Activated CD4-positive, alpha-beta T cell treated with anti-CD3 and anti-CD28 coated beads, Interleukin-2, amount 10 ng/mL, durations not matched to agents 24 days and 14 days (primary cell): ENCODE results near the gene CORO1C. TPM values are rescaled to one million over a fixed set of nuclear protein-coding genes. Genes with fewer than 3 reads are reported as not detected.
"Not testable (repeated sequence)": the region's sequence is repeated elsewhere in the genome, so short reads cannot be mapped to it uniquely, and the experiment has no call there.

Experiments
- DNase-seq: peaks from one replicate; pipeline ENCODE4 v3.0.0; 2022
- H3K27ac Mint-ChIP-seq: one replicate; pipeline ENCODE4 v1.8.0; 2022; ENCODE audit warnings: mild to moderate bottlenecking, mixed read lengths
- H3K27me3 Mint-ChIP-seq: one replicate; pipeline ENCODE4 v1.8.0; 2022; ENCODE audit warnings: mixed read lengths
- H3K36me3 Mint-ChIP-seq: one replicate; pipeline ENCODE4 v1.8.0; 2022; ENCODE audit warnings: low read depth, mild to moderate bottlenecking, mixed read lengths
- H3K4me1 Mint-ChIP-seq: one replicate; pipeline ENCODE4 v1.8.0; 2021; ENCODE audit warnings: mixed read lengths
- H3K4me3 Mint-ChIP-seq: one replicate; pipeline ENCODE4 v1.8.0; 2022; ENCODE audit warnings: mild to moderate bottlenecking, moderate library complexity, mixed read lengths
- H3K9me3 Mint-ChIP-seq: one replicate; pipeline ENCODE4 v1.8.0; 2021; ENCODE audit warnings: mixed read lengths
- intact Hi-C: fragments of 100-400 bp; cut with micrococcal nuclease; formaldehyde crosslinking; loops from one replicate; pipeline ENCODE4 v1.15.1; 2023
- total RNA-seq: library from RNA; stranded (reverse); gene quantifications from 2 replicates; pipeline ENCODE4 v1.2.3, GENCODE V29; 2022

The CORO1C gene
- total RNA-seq = 64.6 and 70.1 TPM in 2 replicates

DNA sequence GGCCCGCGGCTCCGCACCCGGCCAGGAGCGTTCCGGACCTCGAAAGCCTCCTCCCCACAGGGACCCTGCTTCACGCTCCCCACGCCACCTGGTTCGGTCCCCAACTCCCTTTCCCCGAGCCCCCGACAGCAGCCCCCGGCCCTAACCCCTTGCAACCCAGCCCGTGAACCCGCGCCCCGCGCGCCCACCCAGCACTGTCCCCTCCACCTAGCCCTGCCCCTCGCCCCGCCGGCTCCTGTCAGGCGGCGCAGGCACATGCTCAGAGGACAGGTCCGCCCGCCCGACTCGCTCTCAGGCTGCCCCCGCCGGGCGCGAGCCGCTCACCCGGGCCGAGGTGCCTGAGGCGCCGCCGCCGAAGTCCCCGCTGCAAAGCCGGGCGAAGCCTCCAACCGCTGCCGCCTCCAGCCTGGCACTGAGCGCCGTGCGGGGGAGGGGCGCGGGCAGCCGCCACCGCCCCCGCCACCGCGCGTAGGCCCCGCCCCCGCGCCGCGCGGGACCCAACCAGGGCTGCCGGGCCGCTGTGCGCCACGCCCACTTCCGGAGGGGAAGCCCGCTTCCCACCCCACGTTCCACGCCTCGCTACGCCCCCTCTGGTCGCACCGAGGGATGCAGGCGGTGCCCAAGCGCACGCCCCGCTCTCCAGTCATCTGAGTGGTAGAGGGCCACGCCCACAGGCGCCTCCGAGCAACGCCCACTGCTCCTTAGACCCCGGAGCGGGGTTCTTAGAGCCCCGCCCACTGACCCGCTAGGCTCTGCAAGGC lies at the start of gene CORO1C:
Gene CORO1C (minus strand): TSS at position 414 of the 761 bp plus-strand sequence. CDS start 30,200 bp downstream, outside the sequence.
- no peaks in the 10 kb centered on the region for H3K36me3 Mint-ChIP-seq
- peak within 1 kb of the TSS; percentile 95 for H3K27ac Mint-ChIP-seq
- peaks cover 6% of the 10 kb centered on the region for H3K27me3 Mint-ChIP-seq
- H3K4me1 Mint-ChIP-seq = peaks cover 41% of the 10 kb centered on the region
- H3K4me3 Mint-ChIP-seq = peak within 1 kb of the TSS; percentile 94
- DNase-seq = peak; percentile 99
- intact Hi-C loops = loop anchor here (1.0 to 5.0 kb wide), 6 partner anchors 35 to 366 kb away; partner anchors contain the start of genes ISCU and UNG
- no peaks in the 10 kb centered on the region for H3K9me3 Mint-ChIP-seq

DNA sequence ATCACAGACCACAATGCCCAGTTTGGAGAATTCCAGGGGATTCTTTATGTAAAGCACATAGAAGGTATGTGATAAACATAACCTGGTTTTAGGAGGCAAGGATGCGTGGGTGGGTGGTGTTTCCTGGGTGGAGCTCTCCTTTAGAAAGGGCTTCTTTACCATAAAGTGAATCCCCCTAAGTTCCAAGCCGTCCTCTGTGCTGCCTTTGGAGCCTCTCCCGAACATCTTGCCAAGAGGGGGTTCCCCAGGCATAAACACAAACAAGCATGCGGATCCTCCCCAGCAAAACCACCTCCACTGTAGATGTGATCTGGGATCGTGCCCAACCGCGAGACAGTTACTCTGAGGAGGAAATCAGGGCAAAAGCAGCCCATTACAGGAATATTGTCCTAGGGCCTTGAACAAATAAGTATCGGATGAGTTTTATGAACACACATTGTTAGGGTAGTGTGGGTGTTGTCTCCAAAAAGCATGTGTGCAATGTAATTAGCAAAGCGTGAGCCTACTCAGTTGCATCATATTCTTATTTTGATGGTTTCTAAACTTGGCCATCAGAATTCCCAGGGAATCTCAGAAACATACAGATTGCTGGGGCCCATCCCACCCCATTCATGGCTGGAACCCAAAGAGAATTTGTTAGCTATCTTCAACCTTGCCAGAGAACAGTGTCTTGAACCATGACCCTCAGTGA lies 48.8 kb upstream of the CORO1C start:
- H3K4me3 Mint-ChIP-seq = no peak overlapping the region
- DNase-seq = no peak
- H3K36me3 Mint-ChIP-seq = no peaks in the 10 kb centered on the region
- H3K27ac Mint-ChIP-seq = no peak overlapping the region
- H3K9me3 Mint-ChIP-seq = no peaks in the 10 kb centered on the region
- H3K4me1 Mint-ChIP-seq = no peaks in the 10 kb centered on the region
- H3K27me3 Mint-ChIP-seq = peaks cover 2% of the 10 kb centered on the region
- intact Hi-C loops = no loop called here

GRCh38 chr12:108778053-108778452 lies 46.7 kb upstream of the CORO1C start:
- intact Hi-C loops = no loop called here
- DNase-seq = no peak
- no peaks in the 10 kb centered on the region for H3K36me3 Mint-ChIP-seq
- no peak overlapping the region for H3K27ac Mint-ChIP-seq
- no peaks in the 10 kb centered on the region for H3K4me1 Mint-ChIP-seq
- no peak overlapping the region for H3K4me3 Mint-ChIP-seq
- H3K27me3 Mint-ChIP-seq = peaks cover 2% of the 10 kb centered on the region
- H3K9me3 Mint-ChIP-seq = no peaks in the 10 kb centered on the region

GRCh38 chr12:108777156-108777555 lies 45.8 kb upstream of the CORO1C start:
- Mint-ChIP-seq H3K4me1 (no peaks in the 10 kb centered on the region), H3K4me3 (no peak overlapping the region), H3K27me3 (peaks cover 2% of the 10 kb centered on the region), H3K36me3 (no peaks in the 10 kb centered on the region), H3K9me3 (no peaks in the 10 kb centered on the region), H3K27ac (no peak overlapping the region)
- intact Hi-C loops = no loop called here
- DNase-seq = no peak

DNA sequence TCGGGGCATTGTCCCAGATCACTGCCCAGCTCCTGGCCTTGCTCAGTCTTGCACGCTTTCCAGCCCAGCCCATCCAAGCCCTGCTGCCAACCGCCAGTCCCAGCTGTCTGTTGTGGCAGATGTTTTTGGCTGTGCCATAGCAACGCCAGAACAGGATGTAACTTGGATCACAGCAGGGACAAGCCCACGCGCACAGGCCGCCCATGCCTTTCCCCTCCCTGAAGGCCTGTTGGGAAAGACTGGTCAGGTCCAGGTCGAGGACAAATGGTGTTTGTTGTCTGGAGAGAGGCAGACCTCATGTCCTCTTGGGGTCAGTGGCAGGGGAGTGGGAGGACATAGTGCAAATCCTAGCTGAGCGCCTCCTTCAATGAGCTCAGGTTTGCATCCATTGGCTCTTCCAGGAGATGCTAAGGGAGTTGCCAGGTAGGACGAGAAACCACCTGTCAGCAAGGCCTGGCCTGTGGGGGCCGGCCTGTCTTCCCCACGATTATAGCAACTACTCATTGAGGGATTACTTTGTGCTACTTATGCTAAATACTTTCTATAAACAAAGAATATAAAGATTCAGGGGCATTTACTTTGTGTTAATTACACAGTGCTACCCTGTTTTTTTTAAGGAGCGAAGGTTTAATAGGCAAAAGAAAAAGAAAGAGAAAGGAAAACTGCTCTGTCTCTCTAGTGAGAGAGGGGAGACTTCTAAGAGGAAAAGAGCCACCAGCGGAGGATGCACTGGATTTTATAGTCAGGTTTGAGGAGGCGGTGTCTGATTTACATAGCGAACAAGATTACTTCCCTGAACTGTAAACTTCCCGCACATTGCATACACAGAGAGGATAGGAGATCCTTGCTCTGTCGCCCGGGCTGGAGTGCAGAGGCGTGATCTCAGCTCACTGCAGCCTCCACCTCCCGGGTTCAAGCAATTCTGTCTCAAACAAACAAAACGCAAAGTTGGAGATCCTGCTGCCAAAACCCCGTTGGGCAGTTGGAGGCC lies 42.8 kb upstream of the CORO1C start:
- Mint-ChIP-seq H3K9me3 (no peaks in the 10 kb centered on the region), H3K27me3 (peaks cover 5% of the 10 kb centered on the region), H3K36me3 (no peaks in the 10 kb centered on the region), H3K4me3 (no peak overlapping the region), H3K27ac (no peak overlapping the region), H3K4me1 (peaks cover under 1% of the 10 kb centered on the region)
- intact Hi-C loops = no loop called here
- no peak for DNase-seq

- peaks cover 2% of the 10 kb centered on the region for H3K4me1 Mint-ChIP-seq
- no peak overlapping the region for H3K4me3 Mint-ChIP-seq
- intact Hi-C loops = no loop called here
- peaks cover 5% of the 10 kb centered on the region for H3K27me3 Mint-ChIP-seq
- no peaks in the 10 kb centered on the region for H3K9me3 Mint-ChIP-seq
- no peaks in the 10 kb centered on the region for H3K36me3 Mint-ChIP-seq
- H3K27ac Mint-ChIP-seq = no peak overlapping the region
- DNase-seq = no peak
These were observed 41.8 kb upstream of the CORO1C start for GRCh38 chr12:108772891-108773797.

DNA sequence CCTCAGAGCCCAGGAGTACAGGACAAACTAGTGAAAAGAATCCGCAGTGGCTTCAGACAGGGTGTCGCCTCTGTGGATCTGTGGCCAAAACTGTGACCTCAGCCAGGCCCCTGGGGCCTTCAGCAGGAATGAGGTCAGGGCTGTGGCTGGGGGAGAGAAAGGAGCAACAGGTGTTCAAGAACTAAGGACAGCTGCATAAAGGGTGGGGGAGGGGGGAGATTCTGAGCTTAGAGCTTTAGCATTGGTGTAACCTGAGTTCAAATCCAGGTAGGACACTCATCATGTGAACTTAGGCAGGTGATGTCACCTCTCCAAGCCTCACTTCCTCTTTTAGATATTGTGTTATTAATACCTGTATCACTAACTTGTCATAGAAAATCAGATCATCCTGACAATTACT lies 40.9 kb upstream of the CORO1C start:
- Mint-ChIP-seq H3K36me3 (no peaks in the 10 kb centered on the region), H3K4me3 (no peak overlapping the region), H3K27me3 (peaks cover 12% of the 10 kb centered on the region), H3K27ac (no peak overlapping the region), H3K4me1 (peaks cover 2% of the 10 kb centered on the region), H3K9me3 (no peaks in the 10 kb centered on the region)
- intact Hi-C loops = no loop called here
- DNase-seq = no peak

- H3K4me1 Mint-ChIP-seq, H3K9me3 Mint-ChIP-seq, DNase-seq, H3K36me3 Mint-ChIP-seq, H3K4me3 Mint-ChIP-seq, intact Hi-C loops, H3K27ac Mint-ChIP-seq: not testable (repeated sequence)
- H3K27me3 Mint-ChIP-seq = peaks cover 12% of the 10 kb centered on the region
These were observed 40.5 kb upstream of the CORO1C start for GRCh38 chr12:108771835-108772234.

GRCh38 chr12:108770963-108771362 lies 39.6 kb upstream of the CORO1C start:
- H3K4me1 Mint-ChIP-seq = peaks cover 2% of the 10 kb centered on the region
- DNase-seq = no peak
- intact Hi-C loops = no loop called here
- no peaks in the 10 kb centered on the region for H3K36me3 Mint-ChIP-seq
- H3K27me3 Mint-ChIP-seq = peaks cover 12% of the 10 kb centered on the region
- H3K27ac Mint-ChIP-seq = no peak overlapping the region
- H3K4me3 Mint-ChIP-seq = no peak overlapping the region
- H3K9me3 Mint-ChIP-seq = no peaks in the 10 kb centered on the region

DNA sequence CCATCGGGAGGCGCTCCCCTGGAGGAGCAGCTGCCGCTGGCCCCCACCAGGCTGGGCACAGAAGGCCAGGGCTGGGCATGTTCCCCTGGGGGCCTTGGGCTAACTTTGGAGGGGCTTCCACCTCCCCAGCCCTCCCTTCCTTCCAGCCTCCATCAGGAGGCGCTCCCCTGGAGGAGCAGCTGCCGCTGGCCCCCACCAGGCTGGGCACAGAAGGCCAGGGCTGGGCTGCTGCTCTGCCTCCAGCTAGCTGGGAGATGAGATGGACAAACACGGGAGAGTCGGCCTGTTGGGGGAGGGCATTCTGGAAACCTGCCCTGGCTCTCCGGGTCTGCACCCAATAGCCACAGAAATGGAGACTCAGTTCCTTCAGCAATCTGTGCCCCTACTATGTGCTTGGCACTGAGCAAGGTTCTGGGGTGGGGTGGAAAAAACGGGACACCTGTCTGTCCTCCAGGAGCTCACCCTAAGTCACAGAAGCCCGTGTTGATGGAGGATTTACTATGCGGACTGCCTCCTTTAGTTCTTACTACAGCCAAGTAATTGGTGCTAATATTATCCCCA lies 39.0 kb upstream of the CORO1C start:
- H3K27ac Mint-ChIP-seq = no peak overlapping the region
- intact Hi-C loops = no loop called here
- no peaks in the 10 kb centered on the region for H3K36me3 Mint-ChIP-seq
- H3K27me3 Mint-ChIP-seq = peaks cover 12% of the 10 kb centered on the region
- DNase-seq = no peak
- H3K4me3 Mint-ChIP-seq = no peak overlapping the region
- H3K4me1 Mint-ChIP-seq = peaks cover 2% of the 10 kb centered on the region
- no peaks in the 10 kb centered on the region for H3K9me3 Mint-ChIP-seq

DNA sequence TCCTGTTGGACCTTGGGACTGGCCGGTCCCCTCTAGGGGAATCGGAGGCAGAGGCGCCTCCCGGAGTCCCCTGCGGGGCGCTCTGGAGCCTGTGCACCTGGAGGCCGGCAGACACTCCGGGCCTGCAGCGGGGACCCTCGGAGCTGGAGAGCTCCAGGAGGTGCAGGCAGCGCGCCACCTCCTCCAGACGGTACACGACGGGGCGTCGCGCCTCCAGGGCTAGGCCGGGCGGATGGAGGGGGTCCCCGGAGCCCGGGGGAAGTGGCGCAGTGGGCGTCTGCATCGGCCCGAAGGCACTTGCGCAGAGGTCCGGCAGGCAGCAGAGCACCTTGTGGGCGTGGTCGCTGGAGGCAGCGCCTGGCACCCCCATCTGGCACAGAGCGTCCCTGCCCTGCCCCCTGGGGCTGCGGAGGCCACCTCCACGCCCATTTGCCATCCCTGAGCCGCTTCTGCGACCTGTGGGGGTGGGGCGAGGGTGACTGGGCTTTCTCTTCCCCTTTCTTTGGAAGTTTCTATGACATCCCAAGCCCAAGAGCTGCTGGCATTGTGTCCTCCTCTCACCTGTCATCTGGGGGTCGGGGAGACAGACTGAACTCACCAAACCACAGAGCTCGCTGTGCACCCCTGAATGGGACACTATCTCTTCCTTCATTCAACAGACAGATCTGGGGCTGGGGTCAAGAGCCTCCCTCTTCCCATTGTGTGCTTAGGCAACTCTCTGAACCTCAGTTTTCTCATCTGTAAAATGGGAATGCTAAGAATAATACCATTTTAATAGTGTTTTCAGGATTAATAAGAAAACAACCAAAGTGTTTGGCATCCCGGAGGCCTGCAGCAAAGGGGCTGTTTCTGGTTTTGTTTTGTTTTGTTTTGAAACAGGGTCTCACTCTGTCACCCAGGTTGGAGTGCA lies 37.5 kb upstream of the CORO1C start:
- Mint-ChIP-seq H3K27ac (no peak overlapping the region), H3K4me1 (peaks cover 2% of the 10 kb centered on the region), H3K27me3 (peaks cover 12% of the 10 kb centered on the region), H3K4me3 (no peak overlapping the region), H3K9me3 (no peaks in the 10 kb centered on the region), H3K36me3 (no peaks in the 10 kb centered on the region)
- DNase-seq = peak; percentile 58
- intact Hi-C loops = no loop called here

DNA sequence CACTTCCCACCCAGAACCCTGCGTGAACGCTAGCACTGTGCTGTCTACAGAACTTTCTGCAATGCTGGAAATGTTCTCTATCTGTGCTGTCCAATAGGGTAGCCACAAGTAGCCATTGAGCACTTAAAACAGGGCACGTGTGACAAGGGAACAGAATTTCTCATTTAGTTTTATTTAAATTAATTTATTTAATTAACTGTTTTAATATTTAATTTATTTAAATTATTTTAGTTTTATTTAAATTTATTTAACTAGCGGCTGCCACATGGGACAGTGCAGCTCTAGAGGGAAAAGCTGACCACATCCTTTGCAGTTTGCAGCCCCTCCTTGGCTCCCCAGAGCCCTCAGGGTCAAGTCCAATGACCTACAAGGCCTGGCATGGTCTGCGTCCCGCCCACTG lies 35.0 kb upstream of the CORO1C start:
- H3K9me3 Mint-ChIP-seq = no peaks in the 10 kb centered on the region
- peaks cover 2% of the 10 kb centered on the region for H3K4me1 Mint-ChIP-seq
- no peak overlapping the region for H3K27ac Mint-ChIP-seq
- intact Hi-C loops = no loop called here
- H3K27me3 Mint-ChIP-seq = peaks cover 12% of the 10 kb centered on the region
- H3K36me3 Mint-ChIP-seq = no peaks in the 10 kb centered on the region
- no peak overlapping the region for H3K4me3 Mint-ChIP-seq
- no peak for DNase-seq
